Posterior vena cava (tissue), 2 donors: ENCODE results near the gene MTO1. TPM values are rescaled to one million over a fixed set of nuclear protein-coding genes. Genes with fewer than 3 reads are reported as not detected.

Experiments used
- total RNA-seq, 2 donors: library from RNA; stranded (reverse); fragmentation: NEBNext Ultra II Directional; extraction: Animal tissue kit (Norgen Biotek cat#: 25700); gene quantifications; one replicate each; pipeline ENCODE4 v1.2.1, GENCODE V29; 2021
- donor health status: DM: yes; HTN: yes; CAD: no.
- donor health status: DM: yes; HTN: yes; CAD: no.

Gene MTO1
- total RNA-seq, 2 donors from 2014 or later, result 18.3 to 20.6 TPM

Other genes starting within 250 kb of the MTO1 start
- not detected for gene KHDC1L, start 236.2 kb upstream of the MTO1 start, total RNA-seq
- 1 to 10 TPM in 1 of 2 donors, under 1 TPM in 1; 0.19 to 1.1 TPM for gene KHDC1, start 198.5 kb upstream of the MTO1 start, total RNA-seq
- not detected for gene DPPA5, start 107.5 kb upstream of the MTO1 start, total RNA-seq
- gene KHDC3L, start 99.1 kb upstream of the MTO1 start, total RNA-seq, result not detected
- gene OOEP, start 91.8 kb upstream of the MTO1 start, total RNA-seq, result under 1 TPM in 1 of 2 donors, not detected in 1; 0.24 TPM
- gene DDX43, start 66.9 kb upstream of the MTO1 start, total RNA-seq, result 1 to 10 TPM in 1 of 2 donors, under 1 TPM in 1; 0.43 to 1.3 TPM
- 1 to 10 TPM; 5.3 to 6.2 TPM for gene CGAS, start 9.4 kb upstream of the MTO1 start, total RNA-seq
- 1,000 to 10,000 TPM; 7,949 to 8,333 TPM for gene EEF1A1, start 59.3 kb downstream of the MTO1 start, total RNA-seq
- gene SLC17A5, start 192.3 kb downstream of the MTO1 start, total RNA-seq, result 10 to 100 TPM; 15.2 to 16.6 TPM
- gene CD109, start 234.5 kb downstream of the MTO1 start, total RNA-seq, result 10 to 100 TPM; 20.4 to 35.9 TPM